ENCODE measurements around the gene TMEM129. TPM values are rescaled to one million over a fixed set of nuclear protein-coding genes. Genes with fewer than 3 reads are reported as not detected.
"Not testable (repeated sequence)": the region's sequence is repeated elsewhere in the genome, so short reads cannot be mapped to it uniquely, and the experiment has no call there.

Gene TMEM129
- total RNA-seq, 4 donors from 2014 or later = 64.8 to 138 (median 106) TPM

GRCh38 chr4:1706358-1706757, 14.8 kb downstream of the TMEM129 start:
- no peak for TF ChIP-seq CTCF (IDR thresholded peaks at IDR 0.05)
- TF ChIP-seq POLR2A (IDR thresholded peaks at IDR 0.05) = no peak
- Histone ChIP-seq H3K36me3 (peaks cover 0 to 17% of the 10 kb centered on the region in 2 donors), H3K9me3 (no peaks in the 10 kb centered on the region), H3K4me3 (replicated peaks in 1 of 3) (no peak overlapping the region), H3K27me3 (no peaks in the 10 kb centered on the region), H3K27ac (no peak overlapping the region), H3K4me1 (peaks cover 20 to 23% of the 10 kb centered on the region in 2 donors)
- WGBS, 2 donors = 94 to 95% methylated on average over 6 of the region's 6 CpGs
- intact Hi-C loops (cut with DNase I) = no loop called here
- DNase-seq = no peak

GRCh38 chr4:1705732-1706131, 15.4 kb downstream of the TMEM129 start:
- intact Hi-C loops (cut with DNase I) = no loop called here
- Histone ChIP-seq H3K4me3 (replicated peaks in 1 of 3) (no peak overlapping the region), H3K27ac (no peak overlapping the region), H3K4me1 (peaks cover 14 to 18% of the 10 kb centered on the region in 2 donors), H3K9me3 (no peaks in the 10 kb centered on the region), H3K36me3 (peaks cover 0 to 17% of the 10 kb centered on the region in 2 donors), H3K27me3 (no peaks in the 10 kb centered on the region)
- 98 to 99% methylated on average over 6 of the region's 6 CpGs for WGBS, 2 donors
- DNase-seq = no peak
- TF ChIP-seq CTCF (IDR thresholded peaks at IDR 0.05) (no peak), POLR2A (IDR thresholded peaks at IDR 0.05) (no peak)

- DNase-seq = no peak
- Histone ChIP-seq H3K4me3 (replicated peaks in 1 of 3) (no peak overlapping the region), H3K4me1 (peaks cover 5% of the 10 kb centered on the region in 2 donors), H3K9me3 (no peaks in the 10 kb centered on the region), H3K27me3 (no peaks in the 10 kb centered on the region), H3K36me3 (peaks cover 6 to 23% of the 10 kb centered on the region in 2 donors), H3K27ac (no peak overlapping the region)
- intact Hi-C loops (cut with DNase I) = no loop called here
- no peak for TF ChIP-seq CTCF (IDR thresholded peaks at IDR 0.05)
- 90 to 93% methylated on average over 1 of the region's 1 CpG for WGBS, 2 donors
These were observed 17.3 kb downstream of the TMEM129 start for GRCh38 chr4:1703867-1704266.

GRCh38 chr4:1701671-1702070, 19.5 kb downstream of the TMEM129 start:
- H3K9me3 ChIP-seq; H3K4me3 ChIP-seq (replicated peaks in 1 of 3); H3K4me1 ChIP-seq; intact Hi-C loops (cut with DNase I); H3K27ac ChIP-seq; H3K27me3 ChIP-seq; DNase-seq: not testable (repeated sequence)
- WGBS, 2 donors = 88 to 94% methylated on average over 8 of the region's 8 CpGs
- peaks cover 20 to 36% of the 10 kb centered on the region in 2 donors for H3K36me3 ChIP-seq

GRCh38 chr4:1695913-1696312, 25.2 kb downstream of the TMEM129 start:
- Histone ChIP-seq H3K36me3 (peaks cover 42 to 48% of the 10 kb centered on the region in 2 donors), H3K4me1 (peaks cover 0 to 3% of the 10 kb centered on the region in 2 donors), H3K27ac (no peak overlapping the region), H3K4me3 (replicated peaks in 1 of 3) (no peak overlapping the region), H3K9me3 (no peaks in the 10 kb centered on the region), H3K27me3 (no peaks in the 10 kb centered on the region)
- no peak for TF ChIP-seq POLR2A (IDR thresholded peaks at IDR 0.05)
- no peak for TF ChIP-seq CTCF (IDR thresholded peaks at IDR 0.05)
- intact Hi-C loops (cut with DNase I) = no loop called here
- no peak for DNase-seq
- WGBS, 2 donors = 90 to 93% methylated on average over 5 of the region's 5 CpGs
